HCT116 (cell line): Measurements from ENCODE around the gene SNAP47.

Source experiments
- ATF3 ChIP-seq: IDR thresholded peaks from 2 replicates; pipeline ENCODE4 v1.6.1; 2012
- EZH2 ChIP-seq: fragments of 200-600 bp; sonication (generic); IDR thresholded peaks from 2 replicates; pipeline ENCODE4 v1.6.1; 2017; ENCODE audit warnings: antibody characterized with exemption, mixed run types
- EZH2phosphoT487 ChIP-seq: fragments of 200-600 bp; IDR thresholded peaks from 2 replicates; pipeline ENCODE4 v1.6.1; 2018; ENCODE audit warnings: antibody characterized with exemption, borderline replicate concordance
- MAX ChIP-seq: IDR thresholded peaks from 2 replicates; pipeline ENCODE4 v1.6.1; 2012
- POLR2A ChIP-seq: IDR thresholded peaks from 2 replicates; pipeline ENCODE4 v1.7.0; 2011; ENCODE audit warnings: borderline replicate concordance; ENCODE audit not compliant: insufficient read depth, insufficient read length; ENCODE audit errors: extremely low read depth
- POLR2AphosphoS5 ChIP-seq: IDR thresholded peaks from 2 replicates; pipeline ENCODE4 v1.6.1; 2011; ENCODE audit warnings: mild to moderate bottlenecking, low read depth, low read length, moderate library complexity
- SIN3A ChIP-seq: IDR thresholded peaks from 2 replicates; pipeline ENCODE4 v1.6.1; 2012; ENCODE audit warnings: low read depth
- TF ChIP-seq, protein P1 (sequence below), 3 experiments: fragments of 200-600 bp in 1 of 3; sonication (generic) in 1 of 3; IDR thresholded peaks in 2 of 3; conservative IDR thresholded peaks in 1 of 3; 2 replicates each; pipeline ENCODE4 v1.5.1; 2012 to 2017; ENCODE audit warnings: low read depth in 2 of 3, low read length in 2 of 3, antibody characterized with exemption in 1 of 3, borderline replicate concordance in 1 of 3, control low read depth in 1 of 3, mild to moderate bottlenecking in 1 of 3, mixed read lengths in 1 of 3, mixed run types in 1 of 3, moderate library complexity in 1 of 3; ENCODE audit not compliant: insufficient read depth in 1 of 3

GRCh38 chr1:227828786-227829185 lies 93.6 kb downstream of the SNAP47 start:
- TF ChIP-seq ATF3 (no peak), SIN3A (no peak), EZH2phosphoT487 (no peak), EZH2 (no peak), POLR2A (no peak), MAX (no peak), POLR2AphosphoS5 (no peak)
- TF ChIP-seq, protein P1, sequence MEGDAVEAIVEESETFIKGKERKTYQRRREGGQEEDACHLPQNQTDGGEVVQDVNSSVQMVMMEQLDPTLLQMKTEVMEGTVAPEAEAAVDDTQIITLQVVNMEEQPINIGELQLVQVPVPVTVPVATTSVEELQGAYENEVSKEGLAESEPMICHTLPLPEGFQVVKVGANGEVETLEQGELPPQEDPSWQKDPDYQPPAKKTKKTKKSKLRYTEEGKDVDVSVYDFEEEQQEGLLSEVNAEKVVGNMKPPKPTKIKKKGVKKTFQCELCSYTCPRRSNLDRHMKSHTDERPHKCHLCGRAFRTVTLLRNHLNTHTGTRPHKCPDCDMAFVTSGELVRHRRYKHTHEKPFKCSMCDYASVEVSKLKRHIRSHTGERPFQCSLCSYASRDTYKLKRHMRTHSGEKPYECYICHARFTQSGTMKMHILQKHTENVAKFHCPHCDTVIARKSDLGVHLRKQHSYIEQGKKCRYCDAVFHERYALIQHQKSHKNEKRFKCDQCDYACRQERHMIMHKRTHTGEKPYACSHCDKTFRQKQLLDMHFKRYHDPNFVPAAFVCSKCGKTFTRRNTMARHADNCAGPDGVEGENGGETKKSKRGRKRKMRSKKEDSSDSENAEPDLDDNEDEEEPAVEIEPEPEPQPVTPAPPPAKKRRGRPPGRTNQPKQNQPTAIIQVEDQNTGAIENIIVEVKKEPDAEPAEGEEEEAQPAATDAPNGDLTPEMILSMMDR (IDR thresholded peaks at IDR 0.05 in 2 of 3, conservative IDR thresholded peaks at IDR 0.05 in 1 of 3; ENCODE audit: borderline replicate concordance in 1 of 3, insufficient read depth in 1 of 3, low read depth in 2 of 3, low read length in 2 of 3) = no peak
